GM19043 (cell line): Measurements from ENCODE around the gene SRGAP1.
A peak's percentile ranks its signal among the peaks of the same experiment; 100 is the strongest.
"Not testable (repeated sequence)": the region's sequence is repeated elsewhere in the genome, so short reads cannot be mapped to it uniquely, and the experiment has no call there.

Source experiments
- ATAC-seq: cut with Tn5 transposase; IDR thresholded peaks from one replicate; pipeline ENCODE4 v1.9.1; 2021; ENCODE audit warnings: low read depth; ENCODE audit not compliant: unreplicated experiment

Gene SRGAP1

GRCh38 chr12:63995512-63995911 is 151.0 kb downstream of the SRGAP1 start:
- ATAC-seq = no peak

GRCh38 chr12:63996556-63996955 is 152.1 kb downstream of the SRGAP1 start:
- no peak for ATAC-seq

- no peak for ATAC-seq
These were observed 152.7 kb downstream of the SRGAP1 start for GRCh38 chr12:63997198-63997597.

GRCh38 chr12:63998584-63998983 is 154.1 kb downstream of the SRGAP1 start:
- ATAC-seq = no peak

GRCh38 chr12:63999853-64000252 is 155.4 kb downstream of the SRGAP1 start:
- ATAC-seq = no peak

- no peak for ATAC-seq
These were observed 156.9 kb downstream of the SRGAP1 start for GRCh38 chr12:64001439-64001838.

- ATAC-seq = no peak
These were observed 160.1 kb downstream of the SRGAP1 start for GRCh38 chr12:64004641-64005040.

- ATAC-seq = no peak
These were observed 161.8 kb downstream of the SRGAP1 start for GRCh38 chr12:64006211-64006825.

GRCh38 chr12:64007853-64008252 is 163.4 kb downstream of the SRGAP1 start:
- ATAC-seq = no peak

- ATAC-seq = no peak
These were observed 164.1 kb downstream of the SRGAP1 start for GRCh38 chr12:64008596-64008995.

- ATAC-seq = peak; percentile 58
These were observed 165.0 kb downstream of the SRGAP1 start for GRCh38 chr12:64009321-64010068.

GRCh38 chr12:64010069-64010686 is 165.7 kb downstream of the SRGAP1 start:
- peak; percentile 90 for ATAC-seq

GRCh38 chr12:64016521-64016920 is 172.0 kb downstream of the SRGAP1 start:
- ATAC-seq = no peak

- not testable (repeated sequence) for ATAC-seq
These were observed 173.6 kb downstream of the SRGAP1 start for GRCh38 chr12:64018116-64018515.

GRCh38 chr12:64018524-64018923 is 174.0 kb downstream of the SRGAP1 start:
- no peak for ATAC-seq

- no peak for ATAC-seq
These were observed 174.6 kb downstream of the SRGAP1 start for GRCh38 chr12:64019101-64019500.

- ATAC-seq = no peak
These were observed 175.2 kb downstream of the SRGAP1 start for GRCh38 chr12:64019654-64020053.

GRCh38 chr12:64025174-64025958 is 180.9 kb downstream of the SRGAP1 start:
- no peak for ATAC-seq

- no peak for ATAC-seq
These were observed 182.8 kb downstream of the SRGAP1 start for GRCh38 chr12:64027311-64027710.

GRCh38 chr12:64028541-64028940 is 184.0 kb downstream of the SRGAP1 start:
- ATAC-seq = no peak
